ENCODE data around the gene CFAP69. TPM values are rescaled to one million over a fixed set of nuclear protein-coding genes. Genes with fewer than 3 reads are reported as not detected.

The CFAP69 gene
- total RNA-seq, 1 experiment from 2014 or later, result 4.1 TPM

- TF ChIP-seq, protein P1, sequence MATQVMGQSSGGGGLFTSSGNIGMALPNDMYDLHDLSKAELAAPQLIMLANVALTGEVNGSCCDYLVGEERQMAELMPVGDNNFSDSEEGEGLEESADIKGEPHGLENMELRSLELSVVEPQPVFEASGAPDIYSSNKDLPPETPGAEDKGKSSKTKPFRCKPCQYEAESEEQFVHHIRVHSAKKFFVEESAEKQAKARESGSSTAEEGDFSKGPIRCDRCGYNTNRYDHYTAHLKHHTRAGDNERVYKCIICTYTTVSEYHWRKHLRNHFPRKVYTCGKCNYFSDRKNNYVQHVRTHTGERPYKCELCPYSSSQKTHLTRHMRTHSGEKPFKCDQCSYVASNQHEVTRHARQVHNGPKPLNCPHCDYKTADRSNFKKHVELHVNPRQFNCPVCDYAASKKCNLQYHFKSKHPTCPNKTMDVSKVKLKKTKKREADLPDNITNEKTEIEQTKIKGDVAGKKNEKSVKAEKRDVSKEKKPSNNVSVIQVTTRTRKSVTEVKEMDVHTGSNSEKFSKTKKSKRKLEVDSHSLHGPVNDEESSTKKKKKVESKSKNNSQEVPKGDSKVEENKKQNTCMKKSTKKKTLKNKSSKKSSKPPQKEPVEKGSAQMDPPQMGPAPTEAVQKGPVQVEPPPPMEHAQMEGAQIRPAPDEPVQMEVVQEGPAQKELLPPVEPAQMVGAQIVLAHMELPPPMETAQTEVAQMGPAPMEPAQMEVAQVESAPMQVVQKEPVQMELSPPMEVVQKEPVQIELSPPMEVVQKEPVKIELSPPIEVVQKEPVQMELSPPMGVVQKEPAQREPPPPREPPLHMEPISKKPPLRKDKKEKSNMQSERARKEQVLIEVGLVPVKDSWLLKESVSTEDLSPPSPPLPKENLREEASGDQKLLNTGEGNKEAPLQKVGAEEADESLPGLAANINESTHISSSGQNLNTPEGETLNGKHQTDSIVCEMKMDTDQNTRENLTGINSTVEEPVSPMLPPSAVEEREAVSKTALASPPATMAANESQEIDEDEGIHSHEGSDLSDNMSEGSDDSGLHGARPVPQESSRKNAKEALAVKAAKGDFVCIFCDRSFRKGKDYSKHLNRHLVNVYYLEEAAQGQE (IDR thresholded peaks at IDR 0.05; ENCODE audit: low read depth), result no peak
- no peak for TF ChIP-seq EZH2 (IDR thresholded peaks at IDR 0.05)
- TF ChIP-seq SIN3A (IDR thresholded peaks at IDR 0.05; ENCODE audit: low read depth), result no peak
Measured at GRCh38 chr7:90271753-90272152, 26.8 kb downstream of the CFAP69 start (continued).

DNA sequence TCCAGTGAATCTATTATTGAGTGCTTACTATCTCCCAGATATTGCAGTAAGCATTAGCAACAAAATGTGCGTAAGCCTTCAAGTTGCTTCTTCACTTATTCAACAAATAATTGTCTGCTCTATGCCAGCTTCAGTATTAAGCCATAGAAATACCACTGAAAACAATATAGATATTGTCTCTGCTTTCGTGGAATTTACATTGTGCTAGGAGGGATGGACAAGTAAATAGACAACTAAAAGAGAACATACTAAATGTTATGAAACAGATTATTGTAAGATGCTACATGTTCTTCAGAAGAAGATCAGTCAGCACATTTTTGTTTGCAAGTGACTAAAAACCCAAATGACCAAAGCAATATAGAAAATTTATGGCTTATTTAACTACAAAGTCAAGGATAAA is 27.3 kb downstream of the CFAP69 start:
- no peak overlapping the region for H3K4me3 ChIP-seq (replicated peaks in 1 of 2; ENCODE audit: low read depth in 1 of 2, low read length in 2 of 2)
- H3K9me3 ChIP-seq (ENCODE audit: control insufficient read depth in 1 of 2, insufficient read depth in 1 of 2, low read depth in 1 of 2, low read length in 2 of 2), result no peaks in the 10 kb centered on the region
- H4K20me1 ChIP-seq (ENCODE audit: insufficient read depth), result no peaks in the 10 kb centered on the region
- H3K36me3 ChIP-seq (ENCODE audit: control insufficient read depth in 1 of 2, insufficient read depth in 2 of 2, low read length in 2 of 2), result no peaks in the 10 kb centered on the region
- ChIA-PET CTCF (no interaction called here), POLR2A (no interaction called here), RAD21 (ENCODE audit: low non-redundant PET in 1 of 2, low total read pairs in 2 of 2, uncharacterized antibody in 2 of 2, unreplicated experiment in 2 of 2) (no interaction called here)
- H3K79me2 ChIP-seq (ENCODE audit: insufficient read depth, low read length), result no peaks in the 10 kb centered on the region
- no peak overlapping the region for H3K9ac ChIP-seq (ENCODE audit: low read length)
- ATAC-seq, result no peak
- no peaks in the 10 kb centered on the region for H3K27me3 ChIP-seq (ENCODE audit: insufficient read depth, low read length)
- intact Hi-C loops (cut with micrococcal nuclease), result no loop called here
- no peak for DNase-seq (ENCODE audit: low read depth, low spot score)
- BruUV-seq (replicated peaks), result no TSS peak
- H3K4me1 ChIP-seq (ENCODE audit: control insufficient read depth in 1 of 2, insufficient read depth in 2 of 2, low read length in 2 of 2), result no peaks in the 10 kb centered on the region
- H3K27ac ChIP-seq (ENCODE audit: low read depth, low read length), result no peak overlapping the region
- TF ChIP-seq ZFX (IDR thresholded peaks at IDR 0.05) (no peak), TCF7L2 (IDR thresholded peaks at IDR 0.05; ENCODE audit: borderline replicate concordance, extremely low read depth, insufficient read depth, insufficient read length) (no peak), CBX3 (IDR thresholded peaks at IDR 0.05; ENCODE audit: low read depth) (no peak), MAX (IDR thresholded peaks at IDR 0.05) (no peak), SRF (IDR thresholded peaks at IDR 0.05; ENCODE audit: low read depth) (no peak), JUND (IDR thresholded peaks at IDR 0.05) (no peak), SIN3A (IDR thresholded peaks at IDR 0.05; ENCODE audit: low read depth) (no peak), EZH2phosphoT487 (IDR thresholded peaks at IDR 0.05; ENCODE audit: borderline replicate concordance) (no peak)
- no peak overlapping the region for H2AFZ ChIP-seq (ENCODE audit: low read depth, low read length, poor library complexity, severe bottlenecking)
- H3K4me2 ChIP-seq (ENCODE audit: low read length), result no peak overlapping the region
- H3K9me2 ChIP-seq (ENCODE audit: insufficient read depth), result no peaks in the 10 kb centered on the region
